NK-92 treated with Interleukin-12 subunit alpha and Interleukin-12 subunit beta, amount 100 ng/mL, for 24 hours (cell line): ENCODE data around the gene RHOXF2.
"Not testable (repeated sequence)": the region's sequence is repeated elsewhere in the genome, so short reads cannot be mapped to it uniquely, and the experiment has no call there.

Experiments
- DNase-seq: peaks from one replicate; lab custom pipeline; 2025; lab: John Stamatoyannopoulos, UW

RHOXF2 gene

DNA sequence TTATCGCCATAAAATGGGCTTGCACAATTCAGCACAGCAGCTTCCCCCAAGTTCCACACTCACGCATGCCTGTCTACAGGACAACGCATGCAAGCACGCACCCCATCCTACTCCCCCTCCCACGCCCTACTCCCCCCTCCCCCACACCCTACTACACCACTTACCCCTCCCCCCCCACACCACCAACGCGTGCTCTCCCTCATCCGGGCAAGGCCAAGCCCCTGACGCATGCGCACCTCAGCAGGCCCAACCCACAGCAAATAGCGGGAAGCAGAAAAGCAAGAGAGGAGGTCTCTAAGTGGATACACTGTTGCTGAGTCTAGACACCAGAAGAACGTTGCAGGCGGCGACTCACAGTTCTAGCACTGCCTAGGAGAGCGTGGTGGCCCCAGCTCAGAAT, at the start of gene RHOXF2:
RHOXF2 (plus strand) TSS at position 301 of the 400 bp plus-strand sequence. CDS start 138 bp downstream, outside the sequence.
- DNase-seq: not testable (repeated sequence)

DNA sequence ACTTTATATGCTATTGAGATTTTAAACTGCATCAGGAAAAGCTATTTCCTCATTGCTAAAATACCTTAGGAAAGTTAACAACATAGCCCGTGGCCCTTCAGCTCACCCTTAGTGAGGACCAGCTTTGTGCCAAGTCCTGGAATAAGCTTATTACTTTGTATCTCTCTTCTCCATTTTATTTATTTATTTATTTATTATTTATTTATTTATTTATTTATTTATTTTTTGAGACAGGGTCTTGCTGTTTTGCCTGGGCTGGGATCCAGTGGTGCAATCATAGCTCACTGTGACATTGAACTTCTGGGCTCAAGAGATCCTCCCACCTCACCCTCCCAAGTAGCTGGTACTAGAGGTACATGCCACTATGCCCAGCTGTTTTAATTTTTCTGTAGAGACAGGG, 49.0 kb upstream of the RHOXF2 start:
- DNase-seq: no peak

DNA sequence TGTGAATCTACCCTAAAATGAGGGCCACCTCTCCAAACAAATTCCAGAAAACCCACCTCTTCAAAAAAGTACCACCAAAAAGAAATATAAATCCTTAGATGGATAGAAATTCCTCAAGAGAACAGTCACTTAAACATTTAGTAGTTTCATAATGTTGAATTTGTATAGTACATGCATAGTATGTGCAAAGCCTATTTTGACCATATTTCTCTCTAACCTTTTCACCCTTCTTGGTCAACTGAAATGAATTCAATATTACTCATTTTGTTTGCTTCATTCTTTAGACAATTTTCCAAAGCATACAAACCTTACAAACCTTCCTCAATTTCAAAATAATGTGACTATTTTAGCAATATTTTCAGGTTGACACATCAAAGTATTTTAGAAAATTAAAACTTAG, 46.8 kb upstream of the RHOXF2 start:
- DNase-seq: no peak

GRCh38 chrX:120115438-120115963, 42.9 kb upstream of the RHOXF2 start, which contains the start of gene RHOXF1:
TSS of gene RHOXF1 (minus strand) at chrX:120115913. CDS start at chrX:120115862, 51 bp downstream.
- no peak for DNase-seq

DNA sequence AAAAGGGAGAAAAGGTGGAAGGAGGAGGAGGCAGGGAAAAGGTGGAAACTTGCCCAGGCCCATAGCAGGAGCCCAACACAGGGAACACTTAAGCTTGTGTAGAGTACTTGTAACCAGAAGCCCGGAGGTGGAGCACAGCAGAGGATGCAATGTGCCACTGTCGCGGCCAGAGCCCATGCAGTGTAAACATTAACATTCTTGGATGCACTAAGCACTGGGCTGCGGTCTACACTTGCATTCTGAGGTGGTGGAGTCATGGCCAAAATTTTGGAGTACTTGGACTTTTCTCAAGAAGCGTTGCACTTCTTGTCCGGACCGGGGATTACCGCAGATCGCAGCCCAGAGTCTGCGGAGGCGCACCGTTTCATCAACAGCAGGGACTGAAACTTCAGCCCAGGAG, 38.2 kb upstream of the RHOXF2 start:
- DNase-seq: no peak

- no peak for DNase-seq
These were observed 33.0 kb upstream of the RHOXF2 start for GRCh38 chrX:120125444-120125843.

DNA sequence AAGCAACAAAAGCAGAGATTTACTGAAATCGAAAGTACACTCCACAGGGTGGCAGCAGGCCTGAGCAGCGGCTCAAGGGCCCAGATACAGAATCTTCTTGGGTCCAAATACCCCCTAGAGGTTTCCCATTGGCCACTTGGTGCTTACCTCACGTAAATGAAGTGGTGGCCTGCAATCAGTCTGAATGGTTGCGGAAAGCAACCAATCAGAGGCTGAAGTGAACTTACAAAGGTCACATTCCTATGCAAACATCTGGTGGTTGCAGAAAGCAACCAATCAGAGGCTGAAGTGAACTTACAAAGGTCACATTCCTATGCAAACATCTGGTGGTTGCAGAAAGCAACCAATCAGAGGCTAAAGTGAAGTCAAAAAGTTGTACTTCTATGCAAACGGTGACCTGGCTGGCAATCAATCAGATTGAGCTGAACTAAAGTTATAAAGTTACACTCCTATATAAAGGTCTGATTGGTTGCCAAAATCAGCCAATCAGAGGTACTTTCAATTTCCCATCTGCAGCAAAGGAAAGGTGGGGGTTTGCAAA, 30.0 kb upstream of the RHOXF2 start:
- not testable (repeated sequence) for DNase-seq

DNA sequence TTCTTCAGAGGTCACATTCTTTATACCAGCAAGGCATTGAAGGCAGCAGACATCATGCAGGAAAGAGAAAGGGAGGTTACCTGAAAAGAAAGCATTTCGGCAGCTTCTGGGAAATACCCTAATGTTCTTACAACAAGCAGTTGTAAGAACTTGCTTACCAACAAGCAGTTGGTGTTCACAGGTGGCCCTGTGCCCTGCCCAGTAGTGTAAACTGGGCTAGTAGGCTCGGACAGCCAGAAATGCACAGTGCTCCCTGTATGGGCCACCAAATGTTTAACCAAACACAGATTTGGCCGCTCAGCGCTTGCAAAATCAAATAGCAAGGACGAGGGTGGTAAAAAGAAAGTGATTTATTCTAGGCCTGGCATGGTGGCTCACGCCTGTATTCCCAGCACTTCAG, 22.3 kb upstream of the RHOXF2 start:
- DNase-seq: no peak

DNA sequence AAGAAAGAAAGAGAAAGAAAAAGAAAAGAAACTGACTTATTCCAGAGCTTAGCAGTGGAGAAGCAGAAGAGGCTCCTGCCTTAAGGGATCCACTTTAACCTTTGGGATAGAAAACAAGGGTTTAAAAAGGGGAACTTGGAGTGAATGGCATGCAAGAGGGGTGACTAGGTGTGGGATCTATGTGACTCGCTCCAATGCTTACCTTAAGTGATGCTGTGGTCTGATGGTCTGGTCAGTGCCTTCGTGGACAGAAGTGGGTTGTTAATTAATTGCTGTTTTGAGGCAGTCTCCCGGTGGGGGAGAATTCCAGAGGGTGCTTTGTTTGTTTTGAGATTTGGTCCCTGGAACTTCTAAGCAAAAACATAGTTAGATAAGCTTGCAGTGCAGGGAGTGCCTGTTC, 21.6 kb upstream of the RHOXF2 start:
- DNase-seq: no peak

GRCh38 chrX:120137439-120137838, 21.0 kb upstream of the RHOXF2 start:
- no peak for DNase-seq

GRCh38 chrX:120140293-120140981, 18.0 kb upstream of the RHOXF2 start:
- DNase-seq: no peak

DNA sequence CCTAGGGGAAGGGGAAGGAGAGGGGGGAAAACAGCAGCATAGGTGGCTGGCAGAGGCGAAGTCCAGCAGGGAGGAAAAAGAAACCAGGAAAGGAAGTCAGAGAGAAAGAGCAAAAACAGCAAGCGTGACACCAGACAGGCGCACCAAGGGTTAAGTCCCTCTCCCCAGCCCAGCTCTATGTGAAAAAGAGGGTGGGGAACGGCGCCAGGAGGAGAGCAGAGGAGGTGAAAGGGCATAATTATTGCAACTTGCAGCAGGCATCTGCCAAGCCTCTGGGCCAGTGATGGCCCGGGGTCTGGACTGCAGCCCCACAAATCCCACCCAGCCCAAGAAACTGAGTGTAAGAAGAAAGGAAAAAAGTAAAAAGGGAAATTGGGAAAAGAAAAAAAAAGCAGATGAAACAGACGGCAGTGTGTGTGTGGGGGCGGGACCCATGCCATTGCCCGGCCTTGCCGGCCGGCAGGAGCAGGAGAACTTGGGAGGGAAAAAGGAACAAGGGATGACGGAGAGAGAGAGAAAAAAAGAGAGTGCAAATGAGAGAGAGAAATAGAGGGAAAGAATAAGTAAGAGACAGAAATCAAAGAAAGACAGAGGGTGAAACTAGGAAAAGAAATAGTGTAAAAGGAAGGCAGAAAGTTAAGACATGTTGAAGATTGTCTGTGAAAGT, 14.1 kb upstream of the RHOXF2 start:
- DNase-seq: no peak

DNA sequence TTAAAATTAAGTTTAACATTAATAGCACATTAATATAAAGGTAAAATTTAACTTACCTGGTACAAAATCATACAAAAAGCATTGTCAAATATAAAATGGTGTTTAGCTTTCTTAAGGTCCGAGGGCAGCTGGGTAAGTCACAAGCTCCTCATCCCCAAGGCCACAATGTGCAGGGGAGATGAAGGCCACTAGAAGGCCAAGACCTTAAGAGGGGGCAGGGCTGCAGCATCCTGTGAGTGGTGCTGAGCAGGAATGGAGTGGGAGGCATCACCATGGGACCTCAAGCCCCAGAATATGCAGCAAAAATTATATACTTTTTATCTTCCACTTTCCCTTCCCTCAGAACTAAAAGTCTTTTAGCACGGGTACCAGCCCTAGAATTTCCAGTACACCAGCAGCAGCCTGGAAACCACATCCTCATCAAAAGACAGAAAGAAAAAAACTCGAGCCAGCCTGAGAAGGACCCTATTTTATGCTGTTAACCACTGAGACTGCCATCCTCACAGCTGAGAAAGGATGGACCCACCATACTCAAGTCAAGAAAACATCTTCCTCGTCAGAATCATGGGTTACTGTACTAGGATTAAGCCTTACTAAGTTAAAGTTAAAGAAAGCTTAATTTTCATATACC, 13.0 kb upstream of the RHOXF2 start:
- no peak for DNase-seq

- DNase-seq: not testable (repeated sequence)
These were observed 12.1 kb upstream of the RHOXF2 start for GRCh38 chrX:120146323-120146722.

- DNase-seq: no peak
These were observed 10.9 kb upstream of the RHOXF2 start for GRCh38 chrX:120147537-120147936.

GRCh38 chrX:120150109-120150744, 8.2 kb upstream of the RHOXF2 start:
- not testable (repeated sequence) for DNase-seq

GRCh38 chrX:120159086-120159485, 673 bp downstream of the RHOXF2 start:
- not testable (repeated sequence) for DNase-seq

DNA sequence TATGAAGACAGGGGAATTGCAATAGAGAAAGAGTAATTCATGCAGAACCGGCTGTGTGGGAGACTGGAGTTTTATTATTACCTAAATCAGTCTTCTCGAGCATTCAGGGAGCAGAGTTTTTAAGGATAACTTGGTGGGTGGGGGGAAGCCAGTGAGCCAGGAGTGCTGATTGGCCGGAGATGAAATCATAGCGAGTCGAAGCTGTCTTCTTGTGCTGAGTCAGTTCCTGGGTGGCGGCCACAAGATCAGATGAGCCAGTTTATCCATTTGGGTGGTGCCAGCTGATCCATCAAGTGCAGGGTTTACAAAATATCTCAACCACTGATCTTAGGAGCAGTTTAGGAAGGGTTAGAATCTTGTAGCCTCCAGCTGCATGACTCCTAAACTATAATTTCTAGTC, 34.8 kb downstream of the RHOXF2 start:
- not testable (repeated sequence) for DNase-seq

DNA sequence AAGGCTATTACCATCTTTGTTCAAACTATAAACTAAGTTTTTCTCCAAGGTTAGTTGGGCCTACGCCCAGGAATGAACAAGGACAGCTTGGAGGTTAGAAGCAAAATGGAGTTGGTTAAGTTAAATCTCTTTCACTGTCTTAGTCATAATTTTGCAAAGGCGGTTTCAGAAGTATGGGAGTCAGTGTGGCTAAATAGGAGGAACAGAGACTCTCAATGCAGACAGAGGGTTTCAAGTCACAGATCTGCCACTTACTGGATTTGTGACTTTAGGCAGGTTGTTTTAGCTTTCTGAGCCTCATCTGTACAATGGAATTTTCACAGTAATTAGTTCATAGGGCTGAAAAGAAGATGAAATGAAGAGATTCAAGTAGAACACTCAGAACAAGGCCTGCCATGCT, 35.3 kb downstream of the RHOXF2 start:
- DNase-seq: not testable (repeated sequence)

- DNase-seq: not testable (repeated sequence)
These were observed 37.4 kb downstream of the RHOXF2 start for GRCh38 chrX:120195786-120196185.

GRCh38 chrX:120196626-120197283, 38.3 kb downstream of the RHOXF2 start:
- DNase-seq: not testable (repeated sequence)
